ENCODE measurements around the gene SPATS2.

DNA sequence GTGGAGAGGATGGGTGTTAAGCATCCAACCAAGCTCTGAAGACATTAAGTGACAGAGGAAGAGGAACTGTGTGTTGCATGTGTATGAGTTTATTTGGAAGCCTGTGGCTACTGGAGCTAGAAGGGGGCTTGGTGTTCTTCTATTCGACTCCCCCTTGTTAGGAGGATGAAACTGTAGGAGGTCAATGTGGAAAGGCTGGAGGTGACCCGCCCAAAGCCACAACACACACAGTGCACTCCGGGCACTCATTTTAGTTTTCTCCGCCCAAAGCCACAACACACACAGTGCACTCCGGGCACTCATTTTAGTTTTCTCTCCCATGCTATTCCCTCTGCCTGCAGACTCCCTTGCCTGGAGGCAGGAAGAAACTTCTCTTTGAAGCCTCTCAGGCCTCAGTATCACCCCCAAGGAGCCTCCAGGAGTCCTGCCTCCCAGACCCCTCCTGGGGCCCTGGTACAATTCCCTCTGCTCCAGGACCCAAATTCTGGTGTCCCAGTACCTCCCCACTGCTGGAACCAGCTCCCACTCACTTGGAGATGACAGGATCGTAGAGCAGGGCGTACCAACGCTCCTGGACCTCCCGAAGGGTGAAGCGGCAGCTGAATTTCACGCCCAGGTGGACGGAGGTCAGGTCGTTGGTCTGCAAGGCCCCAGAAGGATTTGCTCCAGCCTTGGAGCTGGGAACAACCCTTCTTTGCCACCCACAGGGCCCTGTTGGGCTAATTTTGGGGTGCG is 196.9 kb downstream of the SPATS2 start:
- no peak for TF ChIP-seq CTCF (IDR thresholded peaks at IDR 0.05)
- no peak for TF ChIP-seq POLR2A (IDR thresholded peaks at IDR 0.05)
- TF ChIP-seq EP300 (IDR thresholded peaks at IDR 0.05) = no peak

Measured in gastroesophageal sphincter (tissue), 3 donors.